Measurements from ENCODE around the gene DCAF10. TPM values are rescaled to one million over a fixed set of nuclear protein-coding genes. Genes with fewer than 3 reads are reported as not detected.

Gene DCAF10
- total and polyA plus RNA-seq, 10 of the 15 experiments (the other 5 are each of a cell fraction or from before 2014, with no cell fraction given) = 3.9 to 21.7 (median 9.8) TPM

GRCh38 chr9:37775216-37775919, 25.2 kb upstream of the DCAF10 start:
- Histone ChIP-seq H3K9ac (ENCODE audit: control insufficient read depth, insufficient read depth, low read length) (no peak overlapping the region), H3K9me3 (replicated peaks; ENCODE audit: control insufficient read depth, insufficient read depth, low read length) (no peaks in the 10 kb centered on the region), H3K79me2 (ENCODE audit: control insufficient read depth, insufficient read depth, low read length) (no peaks in the 10 kb centered on the region), H3K27ac (ENCODE audit: control insufficient read depth, insufficient read depth) (no peak overlapping the region), H3K4me1 (ENCODE audit: control insufficient read depth, insufficient read depth, low read length) (no peaks in the 10 kb centered on the region), H4K20me1 (ENCODE audit: control insufficient read depth, insufficient read depth) (no peaks in the 10 kb centered on the region), H3K4me3 (no peak overlapping the region), H3K36me3 (ENCODE audit: control insufficient read depth in 2 of 2, insufficient read depth in 2 of 2, low read length in 1 of 2) (peaks cover 9 to 19% of the 10 kb centered on the region in 2 experiments), H2AFZ (ENCODE audit: control insufficient read depth, low read depth, low read length) (no peak overlapping the region), H3K4me2 (ENCODE audit: control insufficient read depth, insufficient read depth) (no peak overlapping the region), H3K27me3 (replicated peaks in 1 of 2; ENCODE audit: control insufficient read depth in 2 of 2, insufficient read depth in 2 of 2, low read length in 1 of 2) (no peaks in the 10 kb centered on the region)
- DNase-seq (ENCODE audit: low read depth, low spot score) = no peak
- POLR2A ChIA-PET = interaction anchor here (2.0 kb wide), 1 partner anchor 9 kb away, joined by 8 read pairs; the partner anchor contains the start of gene EXOSC3
- in situ Hi-C loops (cut with MboI) (no loop called here), intact Hi-C loops (cut with micrococcal nuclease; ENCODE audit: unreplicated experiment) (no loop called here)
- ATAC-seq = no peak
- TF ChIP-seq EP300 (IDR thresholded peaks at IDR 0.05; ENCODE audit: borderline replicate concordance in 1 of 2, control insufficient read depth in 1 of 2, low read depth in 2 of 2, low read length in 2 of 2) (no peak), SIX5 (IDR thresholded peaks at IDR 0.05; ENCODE audit: low read depth, low read length, severe bottlenecking) (no peak), ELK1 (IDR thresholded peaks at IDR 0.05; ENCODE audit: low read depth, low read length) (no peak), PAX5 (IDR thresholded peaks at IDR 0.05; ENCODE audit: borderline replicate concordance, low read depth, low read length) (no peak), ZBTB4 (CRISPR knock-in tag; IDR thresholded peaks at IDR 0.05) (no peak), NFYA (IDR thresholded peaks at IDR 0.05; ENCODE audit: borderline replicate concordance, low read depth, low read length) (no peak), TAF1 (IDR thresholded peaks at IDR 0.05; ENCODE audit: borderline replicate concordance, low read depth, low read length) (no peak), HSF1 (IDR thresholded peaks at IDR 0.05; ENCODE audit: low read depth, low read length) (no peak), RAD51 (IDR thresholded peaks at IDR 0.05) (no peak), RBBP5 (conservative IDR thresholded peaks at IDR 0.05) (no peak), SMARCA5 (IDR thresholded peaks at IDR 0.05) (no peak), WRNIP1 (IDR thresholded peaks at IDR 0.05; ENCODE audit: borderline replicate concordance, low read depth, low read length) (no peak)
- TF ChIP-seq, protein P1, sequence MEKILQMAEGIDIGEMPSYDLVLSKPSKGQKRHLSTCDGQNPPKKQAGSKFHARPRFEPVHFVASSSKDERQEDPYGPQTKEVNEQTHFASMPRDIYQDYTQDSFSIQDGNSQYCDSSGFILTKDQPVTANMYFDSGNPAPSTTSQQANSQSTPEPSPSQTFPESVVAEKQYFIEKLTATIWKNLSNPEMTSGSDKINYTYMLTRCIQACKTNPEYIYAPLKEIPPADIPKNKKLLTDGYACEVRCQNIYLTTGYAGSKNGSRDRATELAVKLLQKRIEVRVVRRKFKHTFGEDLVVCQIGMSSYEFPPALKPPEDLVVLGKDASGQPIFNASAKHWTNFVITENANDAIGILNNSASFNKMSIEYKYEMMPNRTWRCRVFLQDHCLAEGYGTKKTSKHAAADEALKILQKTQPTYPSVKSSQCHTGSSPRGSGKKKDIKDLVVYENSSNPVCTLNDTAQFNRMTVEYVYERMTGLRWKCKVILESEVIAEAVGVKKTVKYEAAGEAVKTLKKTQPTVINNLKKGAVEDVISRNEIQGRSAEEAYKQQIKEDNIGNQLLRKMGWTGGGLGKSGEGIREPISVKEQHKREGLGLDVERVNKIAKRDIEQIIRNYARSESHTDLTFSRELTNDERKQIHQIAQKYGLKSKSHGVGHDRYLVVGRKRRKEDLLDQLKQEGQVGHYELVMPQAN (conservative IDR thresholded peaks at IDR 0.05) = no peak
- 100% methylated on average over 1 of the region's 1 CpG for WGBS (ENCODE audit: insufficient coverage, insufficient replicate concordance, low lambda C conversion rate, missing lambda C conversion rate)
- RAD21 ChIA-PET (ENCODE audit: unreplicated experiment) = no interaction called here
- CTCF ChIA-PET = interaction anchor here (1.5 kb wide), 1 partner anchor 8 kb away, joined by 5 read pairs; no protein-coding TSS in a partner anchor
- SMC1A ChIA-PET (ENCODE audit: uncharacterized antibody, unreplicated experiment) = interaction anchor here (0.5 kb wide), 1 partner anchor 828 kb away, joined by 3 read pairs; no protein-coding TSS in a partner anchor
- no peak for FAIRE-seq
- BruUV-seq (replicated peaks) = no TSS peak

All from GM12878 (cell line).